ENCODE measurements around the gene EPHX1. TPM values are rescaled to one million over a fixed set of nuclear protein-coding genes. Genes with fewer than 3 reads are reported as not detected.

Gene EPHX1
- total RNA-seq, 2 donors from 2014 or later, result 57.7 to 66.0 TPM

DNA sequence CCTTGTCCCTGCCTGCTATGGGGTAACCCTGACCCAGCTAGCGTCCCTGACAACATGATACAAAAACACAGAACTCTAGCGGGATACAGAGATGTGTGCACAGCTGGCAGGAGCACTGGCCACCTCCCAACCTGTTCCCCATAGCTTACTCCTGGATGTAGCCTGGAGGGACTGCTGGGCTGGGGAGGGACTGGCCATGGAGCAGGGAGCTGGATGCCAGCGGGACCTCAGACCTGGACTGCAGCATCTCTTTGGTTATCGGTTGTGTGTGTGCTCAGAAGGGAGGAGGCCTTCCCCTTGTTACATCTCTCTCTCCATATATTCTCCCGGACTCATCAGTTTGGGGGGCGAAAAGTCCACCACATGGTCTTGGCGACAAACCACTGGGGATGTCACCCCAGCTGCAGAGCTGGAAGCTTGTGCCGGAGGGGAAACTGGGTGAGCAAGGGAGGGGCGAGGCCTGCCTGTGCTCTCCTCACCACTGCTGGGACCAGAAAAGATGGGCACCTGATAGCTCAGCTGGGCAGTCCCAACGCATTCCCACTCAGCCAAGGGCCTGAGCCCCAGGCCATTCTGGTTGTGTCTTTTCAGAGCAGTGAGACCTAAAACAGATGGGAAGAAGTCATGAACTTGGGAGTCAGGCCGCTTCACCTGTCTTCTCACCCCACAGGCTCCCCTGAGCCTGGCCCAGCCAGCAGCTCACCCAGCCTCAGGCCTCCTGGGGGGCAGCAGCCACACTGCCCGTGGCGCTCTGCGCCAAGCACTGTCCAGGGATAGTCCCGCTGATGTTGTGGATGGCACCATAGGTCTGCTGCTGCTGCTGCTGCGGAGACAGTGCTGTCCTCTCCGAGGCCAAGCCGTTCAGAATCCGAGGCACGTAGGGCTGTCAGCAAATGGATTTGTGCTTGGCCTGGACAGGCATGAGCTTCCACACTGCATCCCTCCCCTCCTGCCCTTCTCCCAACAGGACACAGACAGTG lies 36.7 kb downstream of the EPHX1 start:
- Histone ChIP-seq H3K9me3 (no peaks in the 10 kb centered on the region), H3K27ac (no peak overlapping the region), H3K36me3 (peaks cover 26% of the 10 kb centered on the region), H3K4me3 (no peak overlapping the region), H3K27me3 (no peaks in the 10 kb centered on the region), H3K4me1 (peaks cover 0 to 37% of the 10 kb centered on the region in 2 donors)
- TF ChIP-seq, protein P1, sequence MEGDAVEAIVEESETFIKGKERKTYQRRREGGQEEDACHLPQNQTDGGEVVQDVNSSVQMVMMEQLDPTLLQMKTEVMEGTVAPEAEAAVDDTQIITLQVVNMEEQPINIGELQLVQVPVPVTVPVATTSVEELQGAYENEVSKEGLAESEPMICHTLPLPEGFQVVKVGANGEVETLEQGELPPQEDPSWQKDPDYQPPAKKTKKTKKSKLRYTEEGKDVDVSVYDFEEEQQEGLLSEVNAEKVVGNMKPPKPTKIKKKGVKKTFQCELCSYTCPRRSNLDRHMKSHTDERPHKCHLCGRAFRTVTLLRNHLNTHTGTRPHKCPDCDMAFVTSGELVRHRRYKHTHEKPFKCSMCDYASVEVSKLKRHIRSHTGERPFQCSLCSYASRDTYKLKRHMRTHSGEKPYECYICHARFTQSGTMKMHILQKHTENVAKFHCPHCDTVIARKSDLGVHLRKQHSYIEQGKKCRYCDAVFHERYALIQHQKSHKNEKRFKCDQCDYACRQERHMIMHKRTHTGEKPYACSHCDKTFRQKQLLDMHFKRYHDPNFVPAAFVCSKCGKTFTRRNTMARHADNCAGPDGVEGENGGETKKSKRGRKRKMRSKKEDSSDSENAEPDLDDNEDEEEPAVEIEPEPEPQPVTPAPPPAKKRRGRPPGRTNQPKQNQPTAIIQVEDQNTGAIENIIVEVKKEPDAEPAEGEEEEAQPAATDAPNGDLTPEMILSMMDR (IDR thresholded peaks at IDR 0.05), result no peak
- DNase-seq (ENCODE audit: low spot score), result no peak

DNA sequence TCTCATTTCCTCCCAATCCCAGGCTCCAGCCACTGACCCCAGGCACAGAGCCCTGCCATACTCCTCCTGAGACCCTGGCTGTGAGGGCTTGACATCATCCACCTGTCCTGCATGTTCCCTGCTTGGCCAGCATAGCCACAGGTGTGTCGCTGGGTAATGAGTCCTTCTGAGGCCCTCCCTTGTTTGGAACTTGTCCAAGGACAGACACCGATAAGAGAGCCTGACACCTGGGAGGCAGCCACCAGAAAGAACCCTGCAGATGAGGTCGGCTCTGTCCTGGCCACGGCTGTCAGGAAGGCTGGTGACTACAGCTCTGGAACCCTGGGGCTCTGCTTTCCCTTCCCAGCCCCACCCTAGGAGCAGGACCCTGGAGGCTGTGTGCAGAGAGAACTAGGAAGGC lies 37.7 kb downstream of the EPHX1 start:
- Histone ChIP-seq H3K27ac (no peak overlapping the region), H3K27me3 (no peaks in the 10 kb centered on the region), H3K36me3 (peaks cover 25% of the 10 kb centered on the region), H3K4me1 (peaks cover 0 to 37% of the 10 kb centered on the region in 2 donors), H3K4me3 (no peak overlapping the region), H3K9me3 (no peaks in the 10 kb centered on the region)
- no peak for DNase-seq (ENCODE audit: low spot score)
- TF ChIP-seq, protein P1 (IDR thresholded peaks at IDR 0.05), result no peak

DNA sequence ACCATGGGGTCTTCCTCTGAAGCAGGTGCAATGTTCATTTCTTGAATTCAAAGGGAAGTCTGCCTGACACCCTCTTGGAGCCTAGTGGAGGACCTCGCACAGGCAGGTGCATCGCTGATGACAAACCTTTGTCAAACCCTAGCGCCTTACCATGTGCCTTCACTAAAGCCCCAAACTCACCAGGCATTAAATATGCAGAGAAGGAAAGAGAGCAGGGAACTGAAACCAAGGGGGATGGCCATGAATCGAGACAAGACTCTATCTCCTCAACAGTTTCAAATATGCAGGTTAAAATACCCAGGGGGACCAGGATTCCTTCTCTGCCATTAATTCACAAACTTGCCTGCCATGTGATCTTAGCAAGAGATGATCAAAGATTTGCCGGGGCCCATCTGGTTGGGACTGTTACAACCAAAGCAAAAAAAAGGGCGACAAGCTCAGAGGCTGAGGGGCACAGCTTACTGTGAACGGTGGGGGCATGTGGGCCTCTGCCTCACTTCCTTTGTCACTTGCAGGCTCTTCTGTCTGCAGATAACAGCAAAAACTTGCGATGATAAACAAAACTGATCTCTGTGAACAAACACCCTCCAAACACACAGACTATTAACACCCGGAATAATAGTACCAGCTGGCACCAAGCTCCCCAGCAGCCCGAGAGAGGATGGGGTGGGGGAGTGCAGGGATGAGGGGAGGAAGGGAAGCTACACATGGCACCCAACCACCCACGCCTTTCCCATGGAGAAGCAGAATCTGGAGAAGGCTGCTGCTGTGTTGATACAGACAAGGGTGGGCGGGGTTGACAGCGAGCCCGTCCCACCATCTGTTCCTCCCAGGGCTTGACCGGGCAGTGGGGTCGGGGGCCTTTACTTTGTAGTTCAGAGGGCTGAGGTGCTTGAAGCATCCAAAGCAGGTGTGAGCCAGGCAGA lies 38.4 kb downstream of the EPHX1 start:
- no peak overlapping the region for H3K4me3 ChIP-seq
- no peak for DNase-seq (ENCODE audit: low spot score)
- peak overlapping the region in 1 of 2 donors; percentile 21 for H3K27ac ChIP-seq
- no peaks in the 10 kb centered on the region for H3K27me3 ChIP-seq
- H3K36me3 ChIP-seq, result peaks cover 29% of the 10 kb centered on the region
- TF ChIP-seq, protein P1 (IDR thresholded peaks at IDR 0.05), result no peak
- no peaks in the 10 kb centered on the region for H3K9me3 ChIP-seq
- H3K4me1 ChIP-seq, result peaks cover 0 to 37% of the 10 kb centered on the region in 2 donors

DNA sequence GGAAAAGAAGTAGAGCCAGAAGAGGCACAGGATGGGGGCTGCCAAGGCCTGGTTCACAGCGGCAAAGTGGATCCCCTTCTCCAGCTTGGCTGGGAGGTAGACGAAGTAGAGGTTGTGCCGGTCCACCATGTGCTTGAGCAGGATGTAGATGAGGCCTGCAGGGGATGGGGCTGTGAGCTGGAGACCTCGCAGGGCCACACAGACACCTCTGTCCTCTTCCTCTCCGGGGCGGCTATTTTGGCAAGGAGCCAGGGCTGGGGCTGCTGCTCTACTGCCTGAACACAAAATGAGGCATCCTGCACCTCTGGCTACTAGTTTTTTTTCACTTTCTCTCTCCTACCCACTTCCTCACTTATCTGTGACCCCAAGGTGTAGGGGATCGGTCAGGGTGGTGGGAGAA lies 40.0 kb downstream of the EPHX1 start:
- no peak overlapping the region for H3K4me3 ChIP-seq
- H3K27me3 ChIP-seq, result no peaks in the 10 kb centered on the region
- H3K36me3 ChIP-seq, result peaks cover 44% of the 10 kb centered on the region
- peaks cover 0 to 35% of the 10 kb centered on the region in 2 donors for H3K4me1 ChIP-seq
- no peak for DNase-seq (ENCODE audit: low spot score)
- H3K9me3 ChIP-seq, result no peaks in the 10 kb centered on the region
- H3K27ac ChIP-seq, result no peak overlapping the region
- TF ChIP-seq, protein P1 (IDR thresholded peaks at IDR 0.05), result no peak

DNA sequence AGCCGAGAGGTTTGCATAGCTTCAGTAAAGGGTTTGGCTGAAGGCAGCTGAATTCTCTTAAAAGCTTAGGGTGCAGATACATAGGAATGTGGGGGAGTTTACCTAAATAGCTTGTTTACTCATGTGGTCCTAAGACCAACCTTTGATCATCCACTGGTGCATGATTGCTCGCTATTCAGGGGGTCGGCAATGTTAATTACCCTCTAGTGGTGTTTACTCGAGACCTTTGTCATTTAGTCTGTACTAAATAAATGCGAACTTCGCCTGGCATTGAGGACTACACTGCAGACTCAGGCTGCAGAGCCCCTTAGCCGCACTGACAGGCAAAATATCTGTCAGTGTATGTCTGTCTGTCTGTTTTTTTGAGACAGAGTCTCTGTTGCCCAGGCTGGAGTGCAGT lies 40.4 kb downstream of the EPHX1 start:
- Histone ChIP-seq H3K9me3 (no peaks in the 10 kb centered on the region), H3K27ac (no peak overlapping the region), H3K4me3 (no peak overlapping the region), H3K36me3 (peaks cover 49% of the 10 kb centered on the region), H3K4me1 (peaks cover 0 to 31% of the 10 kb centered on the region in 2 donors), H3K27me3 (no peaks in the 10 kb centered on the region)
- DNase-seq (ENCODE audit: low spot score), result no peak
- TF ChIP-seq, protein P1 (IDR thresholded peaks at IDR 0.05), result no peak
